Stomach (tissue), 9 donors: ENCODE measurements around the gene DIP2A. TPM values are rescaled to one million over a fixed set of nuclear protein-coding genes. Genes with fewer than 3 reads are reported as not detected.

Source experiments
- DNase-seq, 2 donors: peaks; one replicate each; pipeline versions ENCODE4 v3.0.0 to v3.0.0-alpha.2; 2013 to 2019
- H3K27ac ChIP-seq, 5 donors: fragments of 200-600 bp in 4 of 5; sonication (generic) in 4 of 5; one replicate each; pipeline ENCODE4 v1.5.1; 2013 to 2019; ENCODE audit warnings: mild to moderate bottlenecking in 1 of 5, moderate library complexity in 1 of 5
- H3K27me3 ChIP-seq, 3 donors: fragments of 200-600 bp; sonication (generic); one replicate each; pipeline ENCODE4 v1.5.1; 2017 to 2019; ENCODE audit warnings: mixed run types in 1 of 3
- H3K36me3 ChIP-seq, 4 donors: fragments of 200-600 bp; sonication (generic); 1 replicate in 3 of 4; 2 replicates in 1 of 4; pipeline ENCODE4 v1.5.1; 2016 to 2019
- H3K4me1 ChIP-seq, 4 donors: fragments of 200-600 bp; sonication (generic); one replicate each; pipeline ENCODE4 v1.5.1; 2016 to 2019
- H3K4me3 ChIP-seq, 4 donors: fragments of 200-600 bp; sonication (generic) in 3 of 4; one replicate each; pipeline ENCODE4 v1.5.1; 2016 to 2019; ENCODE audit warnings: mild to moderate bottlenecking in 1 of 4
- H3K9me3 ChIP-seq, 4 donors: fragments of 200-600 bp; sonication (generic); one replicate each; pipeline ENCODE4 v1.5.1; 2016 to 2019
- CTCF ChIP-seq, 7 experiments: fragments of 450-650 bp in 4 of 7; fragments of 200-600 bp in 3 of 7; sonication (generic) in 3 of 7; IDR thresholded peaks; one replicate each; pipeline ENCODE4 v1.5.1; 2016 to 2019; ENCODE audit warnings: antibody characterized with exemption in 7 of 7, control low read depth in 2 of 7, mild to moderate bottlenecking in 1 of 7
- EP300 ChIP-seq: sonication (generic); formaldehyde crosslinking; IDR thresholded peaks from one replicate; pipeline ENCODE4 v1.6.1; 2017; ENCODE audit warnings: antibody characterized with exemption
- POLR2A ChIP-seq, 4 donors: fragments of 450-650 bp; IDR thresholded peaks; one replicate each; pipeline ENCODE4 v1.6.1; 2016; ENCODE audit warnings: antibody characterized with exemption in 4 of 4, control low read depth in 2 of 4, mild to moderate bottlenecking in 1 of 4, moderate library complexity in 1 of 4
- POLR2AphosphoS5 ChIP-seq, 3 donors: sonication (generic); formaldehyde crosslinking; IDR thresholded peaks; one replicate each; pipeline ENCODE4 v1.6.1; 2016; ENCODE audit warnings: antibody characterized with exemption in 3 of 3
- WGBS, 5 donors: extraction: QIAGEN DNeasy Blood & Tissue Kit in 3 of 5; methylation state at CpG; one replicate each; pipeline versions ENCODE4 v1.1.5 to v1.1.7; 2013 to 2018; 5-methylcytosine and 5-hydroxymethylcytosine counted together
- intact Hi-C: fragments of 100-400 bp; cut with DNase I; formaldehyde crosslinking; loops from one replicate; pipeline ENCODE4 v1.15.1; 2023; ENCODE audit warnings: low total_unique reads
- polyA plus RNA-seq, 3 donors: library from polyadenylated mRNA; stranded (reverse); fragments of 200-250 nt; gene quantifications; one replicate each; pipeline ENCODE4 v1.2.3, GENCODE V29; 2013
- total RNA-seq, 5 donors: library from RNA; depleted of rRNA; stranded (reverse); fragments of >200 nt; gene quantifications; one replicate each; pipeline versions ENCODE4 v1.1.0 to v1.2.3, GENCODE V29; 2014 to 2016
- donor health status: healthy with polysubstance abuse.
- donor health status: Bipolar disorder and iron deficiency.
- donor health status: healthy.

DIP2A gene
- total and polyA plus RNA-seq, 8 donors, result 7.3 to 122 (median 51.0) TPM

DNA sequence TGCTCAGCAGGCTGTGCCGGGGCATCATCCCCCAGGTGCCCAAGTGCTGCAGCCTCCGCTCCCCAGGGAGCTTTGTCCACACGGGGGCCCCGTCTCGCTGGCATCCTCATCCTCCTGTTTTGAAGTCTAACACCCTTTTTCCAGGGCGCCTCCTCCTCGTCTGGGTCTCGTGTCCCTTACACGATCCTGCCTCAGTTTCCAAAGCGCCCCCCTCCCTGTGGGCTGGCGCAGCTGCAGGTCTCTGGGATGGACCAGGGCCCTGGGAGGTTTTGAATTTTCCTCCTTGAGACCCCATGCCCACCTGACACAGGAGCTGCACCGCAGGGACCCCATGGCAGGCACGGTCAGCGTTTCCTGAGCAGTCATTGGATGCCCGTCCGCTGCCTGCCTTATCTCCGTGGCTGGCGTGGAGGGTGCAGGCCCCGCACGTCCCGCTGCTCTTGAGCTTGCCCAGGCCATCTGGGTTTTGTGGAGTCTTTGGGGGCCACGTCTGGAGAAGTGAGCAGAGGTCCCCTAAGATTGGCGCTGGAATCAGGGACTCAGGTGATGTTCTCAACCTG is 37.4 kb upstream of the DIP2A start:
- no peak for TF ChIP-seq POLR2AphosphoS5 (IDR thresholded peaks at IDR 0.05)
- TF ChIP-seq POLR2A (IDR thresholded peaks at IDR 0.05), result no peak
- no peak for TF ChIP-seq CTCF (IDR thresholded peaks at IDR 0.05)
- TF ChIP-seq EP300, result no peak
- H3K9me3 ChIP-seq, result no peaks in the 10 kb centered on the region
- no peaks in the 10 kb centered on the region for H3K4me1 ChIP-seq
- 92 to 97% (median 95%) methylated on average over 20 to 23 of the region's 23 CpGs for WGBS, 5 donors
- intact Hi-C loops, result no loop called here
- peaks cover 31 to 92% (median 82%) of the 10 kb centered on the region in 4 donors for H3K36me3 ChIP-seq
- DNase-seq, result no peak
- H3K27ac ChIP-seq, result no peak overlapping the region
- no peak overlapping the region for H3K4me3 ChIP-seq
- no peaks in the 10 kb centered on the region for H3K27me3 ChIP-seq

DNA sequence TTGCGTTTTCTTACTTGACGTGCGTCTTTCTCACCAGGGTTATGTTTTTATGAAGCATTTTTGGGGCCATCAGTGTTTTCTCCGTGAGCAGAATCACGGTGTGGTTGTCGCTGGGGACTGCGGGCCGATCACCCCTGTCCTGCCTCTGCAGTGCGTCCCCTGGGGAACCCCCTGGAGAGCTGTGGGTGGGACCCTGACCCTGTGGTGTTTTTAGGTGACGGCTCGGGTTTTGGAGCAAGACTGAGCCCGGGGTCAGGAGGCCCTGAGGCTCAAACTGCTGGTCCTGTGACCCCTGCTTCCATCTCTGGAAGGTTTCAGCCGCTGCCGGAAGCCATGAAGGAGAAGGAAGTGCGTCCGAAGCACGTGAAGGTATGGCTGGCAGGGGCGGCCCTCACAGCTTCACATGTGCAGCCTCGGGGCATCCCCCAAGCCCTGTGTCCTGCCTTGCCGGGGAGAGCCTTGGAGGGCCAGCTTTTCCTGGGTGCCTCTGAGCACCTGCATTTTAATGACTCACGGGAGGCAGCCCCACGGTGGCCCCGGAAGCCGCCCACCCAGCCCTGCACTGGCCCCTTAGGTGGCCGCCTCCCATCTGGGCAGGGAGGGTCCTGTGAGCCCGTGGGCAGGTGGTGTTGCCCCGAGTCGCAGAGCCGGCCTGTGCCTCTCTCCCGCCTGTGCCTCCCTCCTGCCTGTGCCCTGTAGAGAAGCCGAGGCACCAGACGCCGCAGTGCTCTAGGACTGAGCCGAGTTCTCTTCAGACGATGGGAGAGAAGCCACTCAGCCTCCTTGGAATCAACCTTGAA is 36.7 kb upstream of the DIP2A start:
- Histone ChIP-seq H3K4me1 (no peaks in the 10 kb centered on the region), H3K27ac (no peak overlapping the region), H3K9me3 (no peaks in the 10 kb centered on the region), H3K4me3 (no peak overlapping the region), H3K27me3 (no peaks in the 10 kb centered on the region), H3K36me3 (peaks cover 30 to 92% (median 82%) of the 10 kb centered on the region in 4 donors)
- no peak for TF ChIP-seq EP300
- no peak for TF ChIP-seq POLR2AphosphoS5 (IDR thresholded peaks at IDR 0.05)
- no peak for TF ChIP-seq POLR2A (IDR thresholded peaks at IDR 0.05)
- no peak for TF ChIP-seq CTCF (IDR thresholded peaks at IDR 0.05)
- intact Hi-C loops, result no loop called here
- WGBS, 5 donors, result 93 to 97% (median 94%) methylated on average over 22 to 35 of the region's 35 CpGs
- no peak for DNase-seq

DNA sequence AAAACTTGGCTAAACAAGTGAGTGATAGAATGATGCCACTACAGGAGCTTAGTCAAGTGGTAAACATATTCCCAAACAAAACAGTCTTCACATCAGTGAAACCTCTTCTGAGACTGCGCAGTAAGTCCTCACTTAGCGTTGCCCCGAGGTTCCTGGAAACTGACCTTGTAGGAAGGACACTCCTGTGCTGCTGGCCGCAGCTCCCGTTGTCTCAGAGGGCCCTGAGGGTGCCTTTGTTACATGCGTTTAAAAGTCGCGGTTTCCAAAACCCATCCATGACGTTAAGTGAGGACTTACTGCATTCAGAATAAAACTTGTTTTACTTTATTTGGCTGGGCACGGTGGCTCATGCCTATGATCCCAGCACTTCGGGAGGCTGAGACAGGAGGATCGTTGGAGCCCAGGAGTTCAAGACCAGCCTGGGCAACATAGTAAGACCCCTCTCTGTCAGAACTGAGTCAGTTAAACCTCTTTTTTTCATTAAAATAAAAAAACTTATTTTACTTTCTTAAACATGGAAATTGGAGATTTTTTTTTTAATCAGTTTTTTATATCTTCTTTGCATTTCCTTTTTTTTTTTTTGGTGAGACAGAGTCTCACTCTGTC is 36.0 kb upstream of the DIP2A start:
- DNase-seq, result no peak
- 88 to 95% (median 93%) methylated on average over 12 of the region's 12 CpGs for WGBS, 5 donors

More for the DNA sequence above, 36.0 kb upstream of the DIP2A start:
- intact Hi-C loops, result no loop called here
- H3K27me3 ChIP-seq, result no peaks in the 10 kb centered on the region
- peaks cover 36 to 92% (median 84%) of the 10 kb centered on the region in 4 donors for H3K36me3 ChIP-seq
- no peak overlapping the region for H3K4me3 ChIP-seq
- H3K27ac ChIP-seq, result no peak overlapping the region
- H3K4me1 ChIP-seq, result no peaks in the 10 kb centered on the region
- no peaks in the 10 kb centered on the region for H3K9me3 ChIP-seq
- TF ChIP-seq CTCF (IDR thresholded peaks at IDR 0.05) (no peak), EP300 (no peak), POLR2AphosphoS5 (IDR thresholded peaks at IDR 0.05) (no peak), POLR2A (IDR thresholded peaks at IDR 0.05) (no peak)
